ENCODE results near the gene ITGB7.

Gene ITGB7

DNA sequence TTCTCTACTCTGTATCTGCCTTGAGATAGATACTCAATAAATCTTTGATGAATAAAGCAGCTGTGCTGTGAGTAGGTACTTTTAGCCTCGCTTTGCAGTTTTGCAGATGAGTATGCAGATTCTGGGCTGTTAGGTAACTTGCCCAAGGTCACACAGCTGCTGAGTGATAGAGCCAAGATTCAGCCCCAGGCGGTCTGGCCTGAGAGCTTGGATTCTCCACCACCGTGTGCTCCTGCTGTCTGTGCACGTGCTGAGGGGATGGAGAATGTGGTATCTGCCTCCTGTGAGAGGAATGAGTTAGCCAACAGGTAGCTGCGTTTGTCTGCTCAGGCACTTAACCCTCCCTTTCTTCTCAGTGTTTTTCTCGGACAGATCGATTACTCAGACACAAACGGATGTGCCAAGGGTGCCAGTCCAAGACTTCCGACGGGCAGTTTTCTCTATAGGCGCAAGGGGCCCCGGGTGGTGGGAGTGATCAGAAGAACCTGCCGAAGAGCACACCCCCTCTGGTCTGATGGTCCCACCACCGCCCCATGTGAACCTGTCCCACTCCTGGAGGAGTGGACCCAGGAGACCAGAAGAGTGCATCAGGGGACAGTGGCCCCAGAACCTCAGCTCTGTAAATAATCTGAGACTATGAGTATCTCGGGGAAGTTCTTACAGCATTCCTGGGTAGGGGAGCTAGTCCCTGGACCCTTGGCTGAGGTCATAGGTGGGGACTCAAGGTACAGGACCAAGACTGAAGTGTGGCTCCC is 19.7 kb downstream of the ITGB7 start:
- TF ChIP-seq, protein P1, sequence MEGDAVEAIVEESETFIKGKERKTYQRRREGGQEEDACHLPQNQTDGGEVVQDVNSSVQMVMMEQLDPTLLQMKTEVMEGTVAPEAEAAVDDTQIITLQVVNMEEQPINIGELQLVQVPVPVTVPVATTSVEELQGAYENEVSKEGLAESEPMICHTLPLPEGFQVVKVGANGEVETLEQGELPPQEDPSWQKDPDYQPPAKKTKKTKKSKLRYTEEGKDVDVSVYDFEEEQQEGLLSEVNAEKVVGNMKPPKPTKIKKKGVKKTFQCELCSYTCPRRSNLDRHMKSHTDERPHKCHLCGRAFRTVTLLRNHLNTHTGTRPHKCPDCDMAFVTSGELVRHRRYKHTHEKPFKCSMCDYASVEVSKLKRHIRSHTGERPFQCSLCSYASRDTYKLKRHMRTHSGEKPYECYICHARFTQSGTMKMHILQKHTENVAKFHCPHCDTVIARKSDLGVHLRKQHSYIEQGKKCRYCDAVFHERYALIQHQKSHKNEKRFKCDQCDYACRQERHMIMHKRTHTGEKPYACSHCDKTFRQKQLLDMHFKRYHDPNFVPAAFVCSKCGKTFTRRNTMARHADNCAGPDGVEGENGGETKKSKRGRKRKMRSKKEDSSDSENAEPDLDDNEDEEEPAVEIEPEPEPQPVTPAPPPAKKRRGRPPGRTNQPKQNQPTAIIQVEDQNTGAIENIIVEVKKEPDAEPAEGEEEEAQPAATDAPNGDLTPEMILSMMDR (IDR thresholded peaks at IDR 0.05; ENCODE audit: borderline replicate concordance, control extremely low read depth, extremely low read depth, insufficient read depth, missing control alignments), result no peak
- in situ Hi-C loops (cut with MboI; ENCODE audit: low sequenced_read_pairs, unreplicated experiment), result no loop called here
- no peak for DNase-seq (ENCODE audit: low spot score)

DNA sequence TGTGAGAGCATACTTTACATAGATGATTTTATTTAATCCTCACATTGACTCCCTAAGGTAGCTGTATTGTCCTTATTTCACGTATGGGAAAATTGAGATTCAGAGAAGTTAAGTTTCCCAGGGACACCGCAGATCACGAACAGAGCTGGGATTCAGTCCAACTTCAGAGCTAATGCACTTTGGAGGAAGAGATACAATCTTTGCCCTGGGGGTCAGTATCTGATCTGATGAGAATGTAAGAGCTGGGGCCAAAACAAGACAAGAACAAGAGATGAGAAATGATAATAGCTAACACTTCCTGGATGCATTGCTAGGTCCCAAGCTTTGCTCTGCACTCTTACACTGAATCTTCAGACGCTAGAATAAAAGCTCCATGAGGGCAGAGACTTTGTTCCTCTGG is 20.3 kb downstream of the ITGB7 start:
- in situ Hi-C loops (cut with MboI; ENCODE audit: low sequenced_read_pairs, unreplicated experiment), result no loop called here
- TF ChIP-seq, protein P1 (IDR thresholded peaks at IDR 0.05; ENCODE audit: borderline replicate concordance, control extremely low read depth, extremely low read depth, insufficient read depth, missing control alignments), result no peak
- no peak for DNase-seq (ENCODE audit: low spot score)

DNA sequence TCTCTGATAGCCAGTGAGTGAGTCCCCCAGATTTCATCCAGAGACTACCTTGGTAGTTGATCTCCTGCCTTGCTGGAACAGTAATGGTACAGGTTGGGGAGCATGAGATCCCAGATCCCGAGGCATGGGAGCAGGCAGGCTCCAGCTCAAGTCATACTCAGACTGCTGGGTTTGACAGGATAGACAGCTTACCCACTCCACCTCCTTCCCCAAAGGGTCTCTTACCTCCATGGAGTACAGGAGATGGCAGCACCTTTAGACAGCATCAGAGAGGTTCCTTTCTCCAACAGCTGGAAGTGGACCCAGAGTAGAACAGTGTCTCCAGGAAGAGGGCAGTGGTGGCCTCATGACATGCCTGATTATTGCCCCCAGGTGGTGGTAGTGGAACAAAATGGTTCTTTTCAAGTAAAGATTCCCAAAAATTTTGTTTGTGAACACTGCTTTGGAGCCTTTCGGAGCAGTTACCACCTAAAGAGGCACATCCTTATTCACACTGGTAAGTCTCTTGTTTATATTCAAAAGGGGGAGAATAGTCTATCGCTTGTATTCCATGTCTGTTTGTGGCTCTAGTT is 21.4 kb downstream of the ITGB7 start:
- no peak for DNase-seq (ENCODE audit: low spot score)
- in situ Hi-C loops (cut with MboI; ENCODE audit: low sequenced_read_pairs, unreplicated experiment), result no loop called here
- TF ChIP-seq, protein P1 (IDR thresholded peaks at IDR 0.05; ENCODE audit: borderline replicate concordance, control extremely low read depth, extremely low read depth, insufficient read depth, missing control alignments), result no peak

DNA sequence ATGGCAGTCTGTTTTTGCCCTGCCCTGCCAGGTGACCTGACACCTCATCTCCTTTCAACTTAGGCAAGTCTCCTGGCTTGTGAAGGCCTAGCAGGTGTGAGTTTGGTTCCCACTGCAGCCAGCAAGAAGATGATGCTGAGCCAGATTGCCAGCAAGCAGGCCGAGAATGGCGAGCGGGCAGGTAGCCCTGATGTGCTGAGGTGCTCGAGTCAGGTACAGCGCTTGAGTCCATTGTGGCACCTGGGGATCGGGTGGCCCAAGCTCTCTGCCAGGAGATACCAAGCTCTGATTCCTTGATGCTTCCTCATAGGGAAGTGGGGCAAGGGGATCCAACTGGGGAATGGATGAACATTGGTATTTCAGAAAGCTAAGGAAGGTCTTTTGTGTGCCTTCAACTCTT is 22.2 kb downstream of the ITGB7 start:
- TF ChIP-seq, protein P1 (IDR thresholded peaks at IDR 0.05; ENCODE audit: borderline replicate concordance, control extremely low read depth, extremely low read depth, insufficient read depth, missing control alignments), result no peak
- no peak for DNase-seq (ENCODE audit: low spot score)
- in situ Hi-C loops (cut with MboI; ENCODE audit: low sequenced_read_pairs, unreplicated experiment), result no loop called here

DNA sequence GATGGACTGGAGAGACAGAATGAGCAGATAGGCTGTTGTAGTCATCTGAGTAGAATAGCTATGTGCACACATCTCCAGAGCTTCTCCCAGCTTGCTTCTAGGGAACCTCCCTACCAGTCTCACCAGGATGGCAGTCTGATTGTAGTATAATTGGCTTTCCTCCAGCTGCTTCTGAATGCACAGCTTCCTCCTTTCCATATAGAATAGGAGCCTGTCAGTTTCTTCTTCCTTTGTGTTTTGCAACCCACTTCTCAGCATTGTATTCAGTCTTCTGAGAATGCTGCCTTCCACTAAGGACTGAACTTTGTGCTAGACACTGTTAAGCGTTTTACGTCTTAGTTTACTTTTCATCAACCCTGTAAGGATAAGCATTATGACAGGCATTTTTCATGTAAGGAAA is 24.1 kb downstream of the ITGB7 start:
- in situ Hi-C loops (cut with MboI; ENCODE audit: low sequenced_read_pairs, unreplicated experiment), result no loop called here
- TF ChIP-seq, protein P1 (IDR thresholded peaks at IDR 0.05; ENCODE audit: borderline replicate concordance, control extremely low read depth, extremely low read depth, insufficient read depth, missing control alignments), result no peak
- no peak for DNase-seq (ENCODE audit: low spot score)

DNA sequence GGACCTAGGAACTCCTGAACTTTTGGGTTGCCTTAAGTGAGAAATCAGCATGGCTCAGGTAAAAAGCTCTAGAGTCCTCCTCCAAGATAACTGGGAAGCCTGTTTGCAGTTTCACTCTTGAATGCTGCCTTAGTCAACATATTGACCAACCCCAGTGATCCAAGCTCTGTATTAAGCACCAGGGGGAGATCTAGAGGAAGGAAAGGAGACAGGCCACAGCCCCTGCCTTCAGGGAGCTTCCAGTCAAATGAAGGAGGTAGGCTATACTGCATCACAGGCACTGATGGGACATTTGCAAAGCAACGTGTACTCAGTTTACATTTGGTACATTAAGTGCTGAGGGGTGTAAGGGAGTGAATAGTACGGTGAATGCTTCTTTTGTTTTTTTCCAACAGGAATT is 25.1 kb downstream of the ITGB7 start:
- TF ChIP-seq, protein P1 (IDR thresholded peaks at IDR 0.05; ENCODE audit: borderline replicate concordance, control extremely low read depth, extremely low read depth, insufficient read depth, missing control alignments), result no peak
- in situ Hi-C loops (cut with MboI; ENCODE audit: low sequenced_read_pairs, unreplicated experiment), result no loop called here

More for the DNA sequence above, 25.1 kb downstream of the ITGB7 start:
- DNase-seq (ENCODE audit: low spot score), result peak; percentile 3
